Measurements from ENCODE around the gene RPS6KB2.
"Not testable (repeated sequence)": the region's sequence is repeated elsewhere in the genome, so short reads cannot be mapped to it uniquely, and the experiment has no call there.

Gene RPS6KB2

GRCh38 chr11:67464411-67465188 is 36.3 kb downstream of the RPS6KB2 start:
- no peak overlapping the region for H3K4me3 ChIP-seq (ENCODE audit: control insufficient read depth, low read depth, low read length)
- no peak for TF ChIP-seq CTCF (IDR thresholded peaks at IDR 0.05; ENCODE audit: control insufficient read depth, insufficient read depth, low read depth, low read length, missing control alignments)
- DNase-seq (ENCODE audit: low read depth): no peak

GRCh38 chr11:67465189-67465510 is 36.9 kb downstream of the RPS6KB2 start:
- H3K4me3 ChIP-seq (ENCODE audit: control insufficient read depth, low read depth, low read length): no peak overlapping the region
- TF ChIP-seq CTCF (IDR thresholded peaks at IDR 0.05; ENCODE audit: control insufficient read depth, insufficient read depth, low read depth, low read length, missing control alignments): no peak
- no peak for DNase-seq (ENCODE audit: low read depth)

DNA sequence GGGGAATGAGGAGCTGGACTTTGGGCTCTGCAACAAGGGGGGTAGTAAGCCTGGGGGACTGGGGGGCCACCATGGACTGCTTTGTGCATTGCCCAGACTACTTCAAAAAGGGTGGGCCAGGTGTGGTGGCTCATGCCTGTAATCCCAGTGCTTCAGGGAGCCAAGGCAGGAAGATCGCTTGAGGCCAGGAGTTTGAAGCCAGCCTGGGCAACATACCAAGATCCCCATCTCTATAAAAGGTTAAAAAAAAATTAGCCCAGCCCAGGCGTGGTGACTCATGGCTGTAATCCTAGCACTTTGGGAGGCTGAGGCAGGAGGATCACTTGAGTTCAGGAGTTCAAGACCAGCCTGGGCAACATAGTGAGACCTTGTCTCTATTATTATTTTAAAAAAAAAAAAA is 37.2 kb downstream of the RPS6KB2 start:
- not testable (repeated sequence) for DNase-seq (ENCODE audit: low read depth)

GRCh38 chr11:67466367-67466766 is 38.1 kb downstream of the RPS6KB2 start:
- H3K4me3 ChIP-seq (ENCODE audit: control insufficient read depth, low read depth, low read length): no peak overlapping the region
- no peak for DNase-seq (ENCODE audit: low read depth)
- TF ChIP-seq CTCF (IDR thresholded peaks at IDR 0.05; ENCODE audit: control insufficient read depth, insufficient read depth, low read depth, low read length, missing control alignments): no peak

More for the DNA sequence above, 37.2 kb downstream of the RPS6KB2 start:
- not testable (repeated sequence) for H3K4me3 ChIP-seq (ENCODE audit: control insufficient read depth, low read depth, low read length)

DNA sequence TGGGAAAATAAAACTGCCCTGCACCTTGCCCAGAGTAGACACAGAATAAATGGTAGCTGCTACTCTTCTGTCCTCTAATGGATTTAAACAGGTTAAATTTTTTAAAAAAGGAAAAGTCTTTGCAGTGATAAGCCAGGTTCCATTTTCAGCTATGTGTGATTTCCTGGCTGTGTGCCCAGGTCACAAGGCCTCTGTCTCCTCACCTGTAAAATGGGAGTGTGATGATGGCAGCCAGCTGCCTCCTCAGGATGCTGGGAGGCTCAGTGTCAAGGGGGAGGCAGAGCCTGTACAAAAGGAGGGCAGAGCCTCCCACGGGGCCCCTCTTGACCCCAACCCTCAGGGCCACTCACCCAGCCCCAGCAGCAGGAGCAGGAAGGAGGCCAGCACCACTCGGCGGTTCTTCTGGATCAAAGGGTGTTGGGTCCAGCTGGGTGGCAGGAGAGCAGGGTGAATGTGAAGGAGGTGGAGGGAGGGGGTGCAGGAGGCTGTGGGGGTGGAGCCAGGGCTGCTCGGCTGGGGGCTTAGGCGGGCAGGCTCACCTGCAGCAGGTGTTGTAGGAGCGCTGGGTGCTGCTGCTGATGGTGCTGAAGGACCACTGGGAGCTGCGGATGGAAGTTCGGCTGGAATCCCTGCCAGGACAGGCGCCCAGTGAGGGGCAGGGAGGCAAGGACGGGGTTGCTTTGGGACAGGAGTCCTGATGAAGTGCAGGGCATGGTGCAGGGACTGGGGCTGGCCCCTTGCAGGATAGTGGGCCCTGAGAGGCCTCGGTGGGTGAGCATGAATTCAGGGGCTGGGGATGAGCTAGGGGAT is 38.9 kb downstream of the RPS6KB2 start:
- DNase-seq (ENCODE audit: low read depth): no peak
- no peak overlapping the region for H3K4me3 ChIP-seq (ENCODE audit: control insufficient read depth, low read depth, low read length)
- TF ChIP-seq CTCF (IDR thresholded peaks at IDR 0.05; ENCODE audit: control insufficient read depth, insufficient read depth, low read depth, low read length, missing control alignments): no peak

GRCh38 chr11:67468056-67468455 is 39.8 kb downstream of the RPS6KB2 start:
- peak overlapping the region; percentile 87 for H3K4me3 ChIP-seq (ENCODE audit: control insufficient read depth, low read depth, low read length)
- DNase-seq (ENCODE audit: low read depth): no peak
- TF ChIP-seq CTCF (IDR thresholded peaks at IDR 0.05; ENCODE audit: control insufficient read depth, insufficient read depth, low read depth, low read length, missing control alignments): no peak

DNA sequence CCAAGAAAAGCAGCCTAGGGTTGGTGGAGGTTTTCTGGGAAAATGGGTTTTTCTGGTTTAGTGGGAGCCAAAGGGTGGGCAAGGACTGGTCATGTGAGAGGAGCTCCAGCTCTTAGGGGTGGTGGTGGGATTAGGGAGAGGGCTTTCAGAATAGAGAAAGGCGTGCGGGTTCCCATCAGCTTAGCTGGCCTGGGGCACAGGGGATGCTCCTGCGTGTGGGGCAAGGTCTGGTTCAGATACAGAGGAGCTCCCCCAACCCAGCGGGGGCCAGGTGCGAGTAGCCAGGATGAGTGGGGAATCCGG is 40.1 kb downstream of the RPS6KB2 start:
- TF ChIP-seq CTCF (IDR thresholded peaks at IDR 0.05; ENCODE audit: control insufficient read depth, insufficient read depth, low read depth, low read length, missing control alignments): no peak
- DNase-seq (ENCODE audit: low read depth): no peak
- peak overlapping the region; percentile 87 for H3K4me3 ChIP-seq (ENCODE audit: control insufficient read depth, low read depth, low read length)
